ENCODE measurements around the gene IL12RB1. TPM values are rescaled to one million over a fixed set of nuclear protein-coding genes. Genes with fewer than 3 reads are reported as not detected.

The IL12RB1 gene
- total RNA-seq, 1 donor from 2014 or later = 6.2 TPM

DNA sequence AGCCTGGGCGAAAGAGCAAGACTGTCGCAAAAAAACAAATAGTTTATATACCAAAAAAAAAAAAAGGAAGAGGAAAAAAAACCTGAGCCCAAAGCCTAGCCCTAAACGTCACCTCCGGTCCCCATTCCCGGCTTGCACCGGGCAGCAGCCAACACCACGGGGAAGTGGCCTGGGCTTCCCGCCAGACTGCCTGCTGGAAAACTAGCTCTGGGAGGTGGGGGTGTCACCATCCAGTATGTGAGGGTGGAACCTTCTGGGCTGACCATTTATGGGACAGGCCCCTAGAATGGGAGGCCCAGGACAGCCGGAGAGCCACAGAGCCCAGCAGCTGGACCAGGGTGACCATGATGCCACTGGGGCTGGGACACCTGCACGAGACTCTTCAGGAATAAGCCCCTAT, 37.3 kb downstream of the IL12RB1 start:
- TF ChIP-seq, protein P1, sequence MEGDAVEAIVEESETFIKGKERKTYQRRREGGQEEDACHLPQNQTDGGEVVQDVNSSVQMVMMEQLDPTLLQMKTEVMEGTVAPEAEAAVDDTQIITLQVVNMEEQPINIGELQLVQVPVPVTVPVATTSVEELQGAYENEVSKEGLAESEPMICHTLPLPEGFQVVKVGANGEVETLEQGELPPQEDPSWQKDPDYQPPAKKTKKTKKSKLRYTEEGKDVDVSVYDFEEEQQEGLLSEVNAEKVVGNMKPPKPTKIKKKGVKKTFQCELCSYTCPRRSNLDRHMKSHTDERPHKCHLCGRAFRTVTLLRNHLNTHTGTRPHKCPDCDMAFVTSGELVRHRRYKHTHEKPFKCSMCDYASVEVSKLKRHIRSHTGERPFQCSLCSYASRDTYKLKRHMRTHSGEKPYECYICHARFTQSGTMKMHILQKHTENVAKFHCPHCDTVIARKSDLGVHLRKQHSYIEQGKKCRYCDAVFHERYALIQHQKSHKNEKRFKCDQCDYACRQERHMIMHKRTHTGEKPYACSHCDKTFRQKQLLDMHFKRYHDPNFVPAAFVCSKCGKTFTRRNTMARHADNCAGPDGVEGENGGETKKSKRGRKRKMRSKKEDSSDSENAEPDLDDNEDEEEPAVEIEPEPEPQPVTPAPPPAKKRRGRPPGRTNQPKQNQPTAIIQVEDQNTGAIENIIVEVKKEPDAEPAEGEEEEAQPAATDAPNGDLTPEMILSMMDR (IDR thresholded peaks at IDR 0.05) = no peak
- H3K36me3 ChIP-seq = no peaks in the 10 kb centered on the region
- H3K9me3 ChIP-seq = no peaks in the 10 kb centered on the region
- peaks cover 29% of the 10 kb centered on the region for H3K4me1 ChIP-seq
- no peaks in the 10 kb centered on the region for H3K27me3 ChIP-seq
- DNase-seq = peak; percentile 92
- peak; percentile 79 for ATAC-seq
- H3K27ac ChIP-seq = peak overlapping the region; percentile 77
- intact Hi-C loops (cut with DNase I) = no loop called here
- H3K4me3 ChIP-seq = no peak overlapping the region

DNA sequence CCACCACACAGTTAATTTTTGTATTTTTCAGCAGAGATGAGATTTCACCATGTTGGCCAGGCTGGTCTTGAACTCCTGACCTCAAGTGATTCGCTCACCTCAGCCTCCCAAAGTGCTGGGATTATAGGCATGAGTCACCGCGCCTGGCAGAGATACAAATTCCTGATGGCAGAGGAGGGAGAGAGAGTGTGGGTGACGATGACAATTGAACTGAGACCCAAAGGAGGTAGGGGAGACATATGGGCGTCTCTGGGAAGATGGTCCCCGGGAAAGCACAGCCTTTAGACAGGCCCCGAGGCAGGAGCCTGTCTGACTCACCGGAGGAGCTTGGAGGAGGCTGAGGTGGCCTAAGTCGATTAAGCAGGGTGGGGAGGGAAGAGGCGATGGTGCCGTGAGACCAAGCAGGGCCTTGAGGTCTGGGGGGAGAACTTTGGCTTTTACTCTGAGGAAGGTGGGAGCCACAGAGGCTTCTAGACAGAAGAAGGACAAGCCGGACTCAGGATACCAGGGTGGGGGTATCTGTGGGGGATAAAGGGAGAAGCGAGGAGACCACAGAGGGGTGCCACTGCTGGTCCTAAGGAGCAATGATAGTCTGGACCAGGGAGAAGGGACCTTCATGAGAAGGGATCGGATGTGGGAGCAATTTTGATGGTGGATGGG, 40.5 kb downstream of the IL12RB1 start:
- Histone ChIP-seq H3K4me1 (peaks cover 23% of the 10 kb centered on the region), H3K36me3 (no peaks in the 10 kb centered on the region), H3K9me3 (no peaks in the 10 kb centered on the region), H3K27ac (peak overlapping the region; percentile 78), H3K27me3 (no peaks in the 10 kb centered on the region), H3K4me3 (no peak overlapping the region)
- DNase-seq = no peak
- no peak for ATAC-seq
- TF ChIP-seq, protein P1 (IDR thresholded peaks at IDR 0.05) = no peak
- intact Hi-C loops (cut with DNase I) = no loop called here

- peak overlapping the region; percentile 42 for H3K4me3 ChIP-seq
- no peak for DNase-seq
- H3K27ac ChIP-seq = peak overlapping the region; percentile 78
- ATAC-seq = no peak
- H3K27me3 ChIP-seq = no peaks in the 10 kb centered on the region
- peaks cover 21% of the 10 kb centered on the region for H3K4me1 ChIP-seq
- intact Hi-C loops (cut with DNase I) = no loop called here
- H3K9me3 ChIP-seq = no peaks in the 10 kb centered on the region
- H3K36me3 ChIP-seq = no peaks in the 10 kb centered on the region
- TF ChIP-seq, protein P1 (IDR thresholded peaks at IDR 0.05) = no peak
Measured at GRCh38 chr19:18045307-18046050, 41.3 kb downstream of the IL12RB1 start.

GRCh38 chr19:18044825-18045304, 41.9 kb downstream of the IL12RB1 start:
- peaks cover 21% of the 10 kb centered on the region for H3K4me1 ChIP-seq
- H3K9me3 ChIP-seq = no peaks in the 10 kb centered on the region
- no peaks in the 10 kb centered on the region for H3K27me3 ChIP-seq
- peak overlapping the region; percentile 42 for H3K4me3 ChIP-seq
- peak overlapping the region; percentile 78 for H3K27ac ChIP-seq
- intact Hi-C loops (cut with DNase I) = no loop called here
- ATAC-seq (peak; percentile 91), DNase-seq (peak; percentile 89)
- H3K36me3 ChIP-seq = no peaks in the 10 kb centered on the region
- TF ChIP-seq, protein P1 (IDR thresholded peaks at IDR 0.05) = no peak

- intact Hi-C loops (cut with DNase I) = no loop called here
Measured at GRCh38 chr19:18043676-18044075, 43.1 kb downstream of the IL12RB1 start.

More at GRCh38 chr19:18043676-18044075, 43.1 kb downstream of the IL12RB1 start:
- TF ChIP-seq, protein P1 (IDR thresholded peaks at IDR 0.05) = no peak
- no peak for DNase-seq
- no peaks in the 10 kb centered on the region for H3K36me3 ChIP-seq
- no peaks in the 10 kb centered on the region for H3K27me3 ChIP-seq
- H3K9me3 ChIP-seq = no peaks in the 10 kb centered on the region
- no peak for ATAC-seq
- peaks cover 17% of the 10 kb centered on the region for H3K4me1 ChIP-seq
- no peak overlapping the region for H3K4me3 ChIP-seq
- no peak overlapping the region for H3K27ac ChIP-seq

All from upper lobe of right lung (tissue), 1 donor.